ENCODE data around the gene PREX1. TPM values are rescaled to one million over a fixed set of nuclear protein-coding genes. Genes with fewer than 3 reads are reported as not detected.

The PREX1 gene
- polyA plus RNA-seq, 1 donor (not counting 4 experiments of a cell fraction or from before 2014, with no cell fraction given): 0.22 TPM

GRCh38 chr20:48665785-48666184, 162.0 kb downstream of the PREX1 start:
- no peak for FAIRE-seq

GRCh38 chr20:48662711-48663110, 165.1 kb downstream of the PREX1 start:
- Histone ChIP-seq H3K27me3 (ENCODE audit: control insufficient read depth, extremely low read depth, insufficient read depth, low read length) (peaks cover 15% of the 10 kb centered on the region), H3K4me3 (ENCODE audit: control insufficient read depth in 2 of 3, extremely low read depth in 1 of 3, insufficient read depth in 2 of 3, low read depth in 1 of 3, low read length in 3 of 3) (no peak overlapping the region), H3K9me3 (ENCODE audit: control insufficient read depth, low read depth, low read length) (no peaks in the 10 kb centered on the region), H4K20me1 (ENCODE audit: control insufficient read depth, extremely low read depth, insufficient read depth, low read length) (no peaks in the 10 kb centered on the region), H3K79me2 (ENCODE audit: control insufficient read depth, insufficient read depth, low read length) (no peaks in the 10 kb centered on the region), H3K36me3 (ENCODE audit: control insufficient read depth in 2 of 2, extremely low read depth in 1 of 2, insufficient read depth in 2 of 2, low read length in 2 of 2) (no peaks in the 10 kb centered on the region), H3K9me1 (ENCODE audit: control insufficient read depth, extremely low read depth, insufficient read depth, low read length) (no peaks in the 10 kb centered on the region), H3K4me1 (ENCODE audit: control insufficient read depth, extremely low read depth, insufficient read depth, low read length) (no peaks in the 10 kb centered on the region), H3K27ac (ENCODE audit: control insufficient read depth, insufficient read depth, low read length) (no peak overlapping the region), H3K4me2 (ENCODE audit: control insufficient read depth, extremely low read depth, insufficient read depth, low read depth, low read length) (no peak overlapping the region), H2AFZ (ENCODE audit: control insufficient read depth, low read length) (no peak overlapping the region), H3K9ac (ENCODE audit: control insufficient read depth, extremely low read depth, insufficient read depth, low read length) (no peak overlapping the region)
- DNase-seq (ENCODE audit: low read depth, low spot score) (no peak), FAIRE-seq (no peak)
- no peak for TF ChIP-seq CTCF (optimal IDR thresholded peaks at IDR 0.05 in 1 of 3, IDR thresholded peaks at IDR 0.05 in 1 of 3, conservative IDR thresholded peaks at IDR 0.05 in 1 of 3; ENCODE audit: extremely low read depth in 1 of 3, insufficient read depth in 2 of 3, low read length in 3 of 3)
- no peak for TF ChIP-seq EZH2 (IDR thresholded peaks at IDR 0.05; ENCODE audit: low read length)
- dilution Hi-C loops (cut with MboI; ENCODE audit: extremely low pct_ligation_motif_present, low sequenced_read_pairs): loop anchor here (25.0 kb wide), 1 partner anchor 250 kb away; the partner anchor contains the start of gene ARFGEF2

More at GRCh38 chr20:48665785-48666184, 162.0 kb downstream of the PREX1 start:
- Histone ChIP-seq H2AFZ (ENCODE audit: control insufficient read depth, low read length) (no peak overlapping the region), H3K27ac (ENCODE audit: control insufficient read depth, insufficient read depth, low read length) (no peak overlapping the region), H3K27me3 (ENCODE audit: control insufficient read depth, extremely low read depth, insufficient read depth, low read length) (no peaks in the 10 kb centered on the region), H3K9me3 (ENCODE audit: control insufficient read depth, low read depth, low read length) (no peaks in the 10 kb centered on the region), H3K4me3 (ENCODE audit: control insufficient read depth in 2 of 3, extremely low read depth in 1 of 3, insufficient read depth in 2 of 3, low read depth in 1 of 3, low read length in 3 of 3) (no peak overlapping the region), H3K4me1 (ENCODE audit: control insufficient read depth, extremely low read depth, insufficient read depth, low read length) (no peaks in the 10 kb centered on the region), H3K9ac (ENCODE audit: control insufficient read depth, extremely low read depth, insufficient read depth, low read length) (no peak overlapping the region), H3K9me1 (ENCODE audit: control insufficient read depth, extremely low read depth, insufficient read depth, low read length) (no peaks in the 10 kb centered on the region), H3K79me2 (ENCODE audit: control insufficient read depth, insufficient read depth, low read length) (no peaks in the 10 kb centered on the region), H4K20me1 (ENCODE audit: control insufficient read depth, extremely low read depth, insufficient read depth, low read length) (no peaks in the 10 kb centered on the region), H3K36me3 (ENCODE audit: control insufficient read depth in 2 of 2, extremely low read depth in 1 of 2, insufficient read depth in 2 of 2, low read length in 2 of 2) (no peaks in the 10 kb centered on the region), H3K4me2 (ENCODE audit: control insufficient read depth, extremely low read depth, insufficient read depth, low read depth, low read length) (no peak overlapping the region)
- dilution Hi-C loops (cut with MboI; ENCODE audit: extremely low pct_ligation_motif_present, low sequenced_read_pairs): loop anchor here (25.0 kb wide), 1 partner anchor 247 kb away; the partner anchor contains the start of gene ARFGEF2
- TF ChIP-seq EZH2 (IDR thresholded peaks at IDR 0.05; ENCODE audit: low read length) (no peak), CTCF (optimal IDR thresholded peaks at IDR 0.05 in 1 of 3, IDR thresholded peaks at IDR 0.05 in 1 of 3, conservative IDR thresholded peaks at IDR 0.05 in 1 of 3; ENCODE audit: extremely low read depth in 1 of 3, insufficient read depth in 2 of 3, low read length in 3 of 3) (no peak)
- DNase-seq (ENCODE audit: low read depth, low spot score): no peak
